ENCODE measurements around the gene SIRT7.
"Not testable (repeated sequence)": the region's sequence is repeated elsewhere in the genome, so short reads cannot be mapped to it uniquely, and the experiment has no call there.

The SIRT7 gene

DNA sequence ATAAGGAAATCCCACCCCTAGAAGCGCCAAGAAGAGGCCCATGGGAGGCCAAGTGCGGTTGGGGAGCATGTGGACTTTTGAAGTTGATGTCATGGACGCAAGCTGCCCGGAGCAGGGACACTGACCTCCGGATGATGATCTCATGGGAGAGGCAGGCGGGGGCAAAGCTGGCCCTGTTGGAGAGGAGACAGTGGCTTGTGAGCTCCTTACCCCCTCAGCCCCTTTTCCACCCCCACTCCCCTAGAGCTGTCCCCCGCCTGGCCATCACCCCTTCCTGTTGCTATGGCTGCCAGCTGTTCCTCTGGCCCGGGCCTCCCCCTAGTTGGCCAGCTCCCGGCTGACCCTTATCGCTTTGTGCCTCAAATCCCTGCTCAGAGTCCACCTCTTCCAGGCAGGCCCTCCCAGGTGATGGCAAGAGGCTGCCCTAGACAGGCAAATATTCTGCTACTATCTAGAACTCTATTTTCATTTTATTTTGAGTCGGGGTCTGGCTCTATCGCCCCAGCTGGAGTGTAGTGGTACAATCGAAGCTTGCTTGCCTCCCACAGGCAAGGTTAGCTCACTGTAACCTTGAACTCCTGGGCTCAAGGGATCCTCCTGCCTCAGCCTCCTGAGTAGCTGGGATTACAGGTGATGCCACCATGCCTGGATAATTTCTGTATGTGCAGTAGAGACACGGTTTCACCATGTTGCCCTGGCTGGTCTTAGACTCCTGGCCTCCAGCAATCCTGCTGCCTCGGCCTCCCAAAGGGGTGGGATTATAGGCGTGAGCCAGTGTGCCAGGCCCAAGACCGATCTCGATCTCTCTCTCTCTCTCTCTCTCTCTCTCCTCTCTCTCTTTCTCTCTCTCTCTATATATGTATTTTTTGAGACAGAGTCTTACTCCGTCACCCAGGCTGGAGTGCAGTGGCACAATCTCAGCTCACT, 36.4 kb upstream of the SIRT7 start:
- DNase-seq (ENCODE audit: low spot score): no peak

DNA sequence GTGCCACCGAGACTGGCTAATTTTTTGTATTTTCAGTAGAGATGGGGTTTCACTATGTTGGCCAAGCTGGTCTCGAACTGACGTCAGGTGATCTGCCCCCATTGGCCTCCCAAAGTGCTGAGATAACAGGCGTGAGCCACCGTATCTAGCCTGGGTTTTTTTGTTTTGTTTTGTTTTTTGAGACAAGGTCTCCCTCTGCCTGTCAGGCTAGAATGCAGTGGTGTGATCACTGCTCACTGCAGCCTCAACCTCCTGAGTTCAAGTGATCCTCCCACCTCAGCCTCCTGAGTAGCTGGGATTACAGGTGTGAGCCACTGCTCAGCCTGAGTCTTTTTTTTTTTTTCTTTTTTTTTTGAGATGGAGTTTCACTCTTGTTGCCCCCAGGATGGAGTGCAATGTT, 35.5 kb upstream of the SIRT7 start:
- DNase-seq (ENCODE audit: low spot score): not testable (repeated sequence)

DNA sequence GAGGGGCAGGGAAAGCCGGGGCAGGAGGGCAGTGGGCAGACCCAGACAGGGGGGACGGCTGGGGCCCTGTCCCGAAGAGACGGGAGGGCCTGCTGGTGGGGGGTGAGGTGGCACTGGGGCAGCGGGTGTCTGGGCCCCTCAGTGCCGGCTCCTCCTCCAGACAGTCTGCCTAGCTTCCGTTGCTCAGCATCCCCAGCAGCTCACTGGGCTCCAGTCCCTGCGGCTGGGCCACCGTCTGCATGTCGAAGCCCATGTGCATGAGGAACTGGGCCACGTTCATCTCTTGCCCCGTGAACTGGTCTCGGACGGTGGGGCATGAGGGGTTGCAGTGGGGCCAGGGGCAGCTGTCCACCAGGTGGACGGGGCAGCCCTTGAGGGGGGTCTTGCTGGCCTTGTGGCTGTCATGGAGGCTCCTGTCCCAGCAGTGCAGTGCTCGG, 34.8 kb upstream of the SIRT7 start:
- no peak for DNase-seq (ENCODE audit: low spot score)

DNA sequence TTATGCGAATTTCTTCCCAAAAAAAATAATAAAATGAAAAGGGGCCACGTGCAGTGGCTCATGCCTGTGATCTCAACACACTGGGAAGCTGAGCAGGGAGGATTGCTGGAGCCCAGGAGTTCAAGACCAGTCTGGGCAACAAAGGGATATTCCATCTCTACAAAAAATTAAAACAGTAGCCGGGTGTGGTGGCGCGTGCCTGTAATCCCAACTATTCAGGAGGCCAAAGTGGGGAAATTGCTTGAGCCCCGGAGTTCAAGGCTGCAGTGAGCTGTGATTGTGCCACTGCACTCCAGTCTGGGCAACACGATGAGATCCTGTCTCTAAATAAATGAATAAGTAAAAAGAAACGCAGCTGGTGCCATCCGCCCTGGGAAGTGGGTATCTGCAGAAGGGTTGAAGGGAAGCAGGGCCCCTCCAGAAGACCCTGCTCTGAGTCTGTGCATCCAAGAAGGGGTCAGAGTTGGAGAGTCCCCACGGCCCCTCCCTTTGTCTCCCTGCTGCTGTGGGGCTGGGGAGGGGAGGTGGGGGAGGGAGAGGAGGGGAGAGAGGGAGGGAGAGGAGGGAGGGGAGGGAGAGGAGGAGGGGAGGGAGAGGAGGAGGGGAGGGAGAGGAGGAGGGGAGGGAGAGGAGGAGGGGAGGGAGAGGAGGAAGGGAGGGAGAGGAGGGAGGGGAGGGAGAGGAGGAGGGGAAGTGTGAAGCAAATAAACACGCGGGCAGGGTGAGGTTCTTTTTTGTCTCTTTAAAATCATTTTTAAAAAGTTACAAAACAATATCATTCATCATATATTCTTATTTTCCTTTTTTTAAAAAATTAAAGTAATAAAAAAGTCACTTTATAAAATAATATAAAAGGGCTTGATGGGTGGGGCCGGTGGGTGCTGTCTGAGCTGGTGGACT, 34.1 kb upstream of the SIRT7 start:
- DNase-seq (ENCODE audit: low spot score): no peak

DNA sequence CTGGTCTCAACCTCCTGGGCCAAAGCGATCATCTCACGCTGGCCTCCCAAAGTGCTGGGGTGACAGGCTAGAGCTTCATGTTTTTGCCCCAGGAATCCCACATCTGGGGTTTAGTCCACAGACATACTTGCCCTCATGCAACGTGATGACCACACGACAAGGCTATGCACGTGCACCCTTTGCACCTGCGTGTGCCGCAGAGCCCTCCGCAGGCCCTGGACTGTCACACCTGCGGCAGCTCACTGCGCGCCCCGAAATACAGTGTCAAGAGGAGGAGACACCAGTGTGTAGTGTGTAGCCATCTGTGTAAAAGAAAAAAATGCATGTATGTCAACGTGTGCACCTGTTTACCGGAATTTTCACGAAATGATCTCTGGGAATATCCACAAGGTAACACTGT, 32.5 kb upstream of the SIRT7 start:
- no peak for DNase-seq (ENCODE audit: low spot score)

DNA sequence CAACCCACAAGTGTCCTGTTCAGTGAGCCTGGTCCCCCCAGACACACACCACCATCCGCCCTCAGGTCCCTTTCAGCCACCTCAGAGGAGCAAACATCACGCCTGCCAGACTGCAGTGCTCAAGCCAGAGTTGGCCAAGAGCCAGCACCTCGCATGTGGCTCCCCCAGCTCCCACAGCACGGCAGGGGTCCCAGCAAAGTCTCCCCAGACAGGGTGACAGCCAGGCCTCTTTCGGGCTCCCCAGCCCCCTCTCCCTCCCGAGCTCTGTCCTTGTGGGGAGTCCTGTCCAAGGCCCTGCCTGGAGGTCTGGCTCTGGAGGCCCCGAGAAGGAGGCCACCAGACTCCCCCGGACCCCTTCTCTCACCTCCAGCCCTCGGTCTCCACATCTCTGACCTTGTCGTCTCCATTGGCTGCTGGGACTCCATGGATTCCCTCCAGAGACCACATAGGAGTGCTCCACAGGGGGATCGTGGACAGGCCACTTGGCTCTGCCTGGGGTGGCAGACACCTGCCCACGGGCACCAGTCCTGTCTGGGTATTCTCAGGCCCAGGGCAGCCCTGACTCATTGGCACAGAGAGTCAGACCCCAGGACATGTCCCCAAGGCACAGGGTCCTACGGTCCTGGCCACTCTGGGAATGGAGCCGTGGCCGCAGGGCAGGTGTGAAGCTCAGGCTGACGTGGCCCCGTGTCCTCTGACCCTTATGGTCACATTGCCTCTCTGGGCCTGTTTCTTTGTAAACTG, 30.8 kb upstream of the SIRT7 start:
- DNase-seq (ENCODE audit: low spot score): no peak

- DNase-seq (ENCODE audit: low spot score): no peak
Measured at GRCh38 chr17:81947189-81947588, 29.2 kb upstream of the SIRT7 start, which contains the start of gene MYADML2. MYADML2 (minus strand) TSS chr17:81947233; CDS start chr17:81941741, 5,492 bp downstream.

- no peak for DNase-seq (ENCODE audit: low spot score)
Measured at GRCh38 chr17:81944858-81945257, 26.9 kb upstream of the SIRT7 start.

- DNase-seq (ENCODE audit: low spot score): no peak
Measured at GRCh38 chr17:81942167-81942553, 24.2 kb upstream of the SIRT7 start.

DNA sequence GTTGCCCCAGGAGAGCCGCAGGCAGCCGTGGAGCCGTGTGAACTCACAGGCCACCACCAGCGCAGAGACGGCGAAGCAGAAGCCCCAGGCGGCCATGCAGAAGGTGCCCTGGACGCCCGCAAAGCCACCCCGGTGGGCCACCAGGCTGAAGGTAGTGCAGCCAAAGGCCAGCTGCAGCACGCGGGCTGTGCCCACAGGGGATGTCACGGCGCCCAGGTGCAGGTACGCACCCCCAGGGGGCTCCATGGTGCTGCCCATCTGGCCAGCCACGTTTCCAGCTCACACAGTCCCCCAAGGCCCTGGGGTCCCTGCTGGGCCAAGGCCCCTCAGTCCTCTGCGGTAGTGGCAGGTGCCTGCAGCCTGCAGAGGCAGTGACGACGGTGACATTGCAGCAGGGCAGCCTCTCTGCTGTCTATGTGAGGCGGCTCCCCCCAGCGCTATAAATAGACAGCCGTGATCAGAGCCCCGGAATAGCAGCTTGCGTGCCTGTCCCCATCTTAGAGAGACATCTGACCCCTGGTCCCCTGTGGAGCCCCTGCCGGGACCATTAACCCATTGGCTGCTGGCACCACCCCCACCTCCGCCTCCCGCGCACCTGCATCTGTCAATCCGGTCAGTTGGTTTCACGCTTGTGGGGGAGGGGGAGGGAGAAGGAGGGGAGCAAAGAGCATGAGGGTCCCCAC, 23.6 kb upstream of the SIRT7 start:
- DNase-seq (ENCODE audit: low spot score): peak; percentile 65

DNA sequence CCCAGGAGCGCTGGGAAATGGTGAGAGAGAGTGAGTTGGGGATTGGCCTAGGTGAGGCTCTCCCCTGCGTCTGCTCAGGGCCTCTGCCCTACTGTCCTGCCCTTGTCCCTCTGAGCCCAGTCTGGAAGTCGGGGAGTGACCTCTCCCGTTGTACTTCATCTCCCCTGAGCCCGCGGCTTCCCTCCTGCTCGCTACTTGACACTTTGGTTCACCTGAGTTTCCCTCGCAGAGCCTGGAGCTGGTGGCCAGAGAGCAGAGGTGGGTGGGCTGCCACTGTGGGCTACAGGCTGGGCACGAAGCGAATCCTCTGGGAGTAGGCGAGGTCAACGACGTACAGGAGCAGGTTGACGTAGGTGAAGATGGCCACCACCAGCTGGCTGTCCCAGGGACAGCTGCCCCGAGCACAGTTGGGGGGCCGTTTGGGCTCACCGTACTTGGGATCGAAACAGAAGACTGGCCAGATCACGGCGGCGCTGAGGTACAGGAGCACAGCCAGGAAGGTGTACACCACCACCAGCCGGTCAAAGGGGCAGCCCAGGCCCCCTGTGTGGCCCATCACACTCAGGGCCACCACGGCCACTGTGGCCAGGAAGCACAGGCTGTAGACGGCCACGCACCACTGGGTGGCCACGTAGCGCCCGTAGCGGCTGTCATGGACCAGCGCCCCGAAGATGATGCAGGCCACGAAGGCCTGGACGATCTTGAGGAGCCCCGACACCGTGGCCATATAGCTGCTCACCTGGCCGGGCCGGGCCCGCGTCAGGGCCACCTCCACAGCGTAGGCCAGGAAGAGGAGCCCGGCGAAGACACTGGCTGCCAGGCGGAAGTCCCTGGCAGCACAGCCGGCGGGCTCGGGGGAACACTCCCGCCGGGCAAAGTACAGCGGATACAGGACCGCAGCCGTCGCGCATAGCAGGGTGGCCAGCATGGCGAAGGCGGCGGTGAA, 22.8 kb upstream of the SIRT7 start:
- no peak for DNase-seq (ENCODE audit: low spot score)

- no peak for DNase-seq (ENCODE audit: low spot score)
Measured at GRCh38 chr17:81939881-81940385, 22.0 kb upstream of the SIRT7 start.

DNA sequence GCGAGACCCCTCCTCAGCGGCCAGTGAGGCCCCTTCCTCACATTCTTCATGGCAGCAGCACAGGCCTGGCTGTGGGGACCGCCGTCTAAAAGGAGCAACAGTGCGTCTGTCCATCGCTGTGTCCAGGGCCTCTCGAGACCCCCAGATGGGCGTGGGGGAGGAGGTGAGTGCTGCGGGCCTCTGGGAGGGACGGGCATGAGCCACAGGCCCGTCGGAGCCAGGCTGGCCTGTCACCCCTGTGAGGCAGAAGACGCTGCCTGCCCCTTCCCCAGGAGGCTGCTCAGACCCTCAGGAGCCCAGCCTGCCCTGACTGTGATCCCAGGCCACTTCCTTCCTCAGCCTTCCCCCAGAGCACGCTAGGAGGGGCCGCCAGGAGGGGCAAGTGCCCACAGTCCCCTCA, 21.2 kb upstream of the SIRT7 start:
- DNase-seq (ENCODE audit: low spot score): no peak

- no peak for DNase-seq (ENCODE audit: low spot score)
Measured at GRCh38 chr17:81935709-81936084, 17.7 kb upstream of the SIRT7 start.

DNA sequence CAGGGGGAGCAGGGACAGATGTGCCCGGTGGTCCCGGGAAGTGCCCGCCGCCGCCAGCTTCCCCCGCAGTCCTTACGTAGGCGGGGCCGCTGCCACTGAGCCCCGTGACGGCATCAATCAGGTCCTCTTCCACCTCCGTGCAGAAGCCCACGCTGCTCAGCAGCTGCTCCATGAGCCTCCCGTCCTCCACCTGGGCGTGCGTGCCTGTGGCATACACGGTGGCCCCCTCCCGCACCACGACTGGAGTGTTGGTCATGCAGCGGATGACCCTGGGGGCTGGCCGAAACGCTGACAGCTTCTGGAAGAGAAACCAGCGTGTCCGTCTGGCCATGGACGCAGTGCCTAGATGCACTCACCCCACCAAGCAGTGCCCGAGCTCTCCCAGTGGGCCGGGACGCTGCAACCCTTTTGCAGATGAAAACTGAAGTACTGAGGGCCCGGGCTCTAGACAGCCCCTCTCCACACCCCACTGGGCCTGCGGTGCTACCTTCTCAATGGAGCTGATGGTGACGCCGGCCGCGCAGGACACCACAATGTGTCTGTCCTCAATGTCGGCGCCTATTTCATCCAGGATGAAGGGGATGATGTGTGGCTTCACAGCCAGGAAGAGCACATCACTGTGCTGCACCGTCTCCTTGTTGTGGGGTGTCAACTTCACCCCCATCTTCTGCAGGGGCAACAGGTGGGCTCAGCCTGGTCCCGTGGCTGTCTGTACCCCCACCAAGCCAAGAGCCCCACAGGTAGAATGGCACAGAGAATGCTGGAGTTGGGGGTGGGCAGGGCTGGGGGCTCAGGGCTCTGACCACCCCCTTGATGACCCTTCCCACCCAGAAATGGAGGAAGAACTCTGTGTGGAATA, 17.1 kb upstream of the SIRT7 start:
- no peak for DNase-seq (ENCODE audit: low spot score)

- no peak for DNase-seq (ENCODE audit: low spot score)
Measured at GRCh38 chr17:81934098-81934757, 16.3 kb upstream of the SIRT7 start.

GRCh38 chr17:81933178-81933699, 15.3 kb upstream of the SIRT7 start:
- no peak for DNase-seq (ENCODE audit: low spot score)

- no peak for DNase-seq (ENCODE audit: low spot score)
Measured at GRCh38 chr17:81932333-81932983, 14.5 kb upstream of the SIRT7 start.

Measured in NAMALWA (cell line).